Activated T-helper 1 cell treated with anti-CD3 and anti-CD28 coated beads, Interleukin-2, amount 50 U/mL, for 16 hours (primary cell): ENCODE data around the gene KIF26B.
"Not testable (repeated sequence)": the region's sequence is repeated elsewhere in the genome, so short reads cannot be mapped to it uniquely, and the experiment has no call there.

Experiments used
- DNase-seq, 2 donors: peaks; one replicate each; pipeline ENCODE4 v3.0.0-alpha.2; 2020; ENCODE audit warnings: low read depth in 1 of 2, low spot score in 1 of 2

The KIF26B gene

GRCh38 chr1:245345191-245345884 lies 190.6 kb downstream of the KIF26B start:
- no peak for DNase-seq

GRCh38 chr1:245348626-245349025 lies 193.8 kb downstream of the KIF26B start:
- DNase-seq: no peak

- DNase-seq: no peak
These were observed 198.6 kb downstream of the KIF26B start for GRCh38 chr1:245353411-245353810.

- no peak for DNase-seq
These were observed 199.4 kb downstream of the KIF26B start for GRCh38 chr1:245353915-245354775.

- not testable (repeated sequence) for DNase-seq
These were observed 201.3 kb downstream of the KIF26B start for GRCh38 chr1:245355851-245356630.

- no peak for DNase-seq
These were observed 202.3 kb downstream of the KIF26B start for GRCh38 chr1:245356891-245357585.

- DNase-seq: not testable (repeated sequence)
These were observed 204.4 kb downstream of the KIF26B start for GRCh38 chr1:245359101-245359680.

- no peak for DNase-seq
These were observed 206.3 kb downstream of the KIF26B start for GRCh38 chr1:245361065-245361464.

- no peak for DNase-seq
These were observed 207.2 kb downstream of the KIF26B start for GRCh38 chr1:245361951-245362350.

GRCh38 chr1:245363461-245364200 lies 208.8 kb downstream of the KIF26B start:
- DNase-seq: no peak

- DNase-seq: no peak
These were observed 210.6 kb downstream of the KIF26B start for GRCh38 chr1:245365095-245366020.

GRCh38 chr1:245366886-245367285 lies 212.1 kb downstream of the KIF26B start:
- DNase-seq: no peak

GRCh38 chr1:245370175-245370825 lies 215.5 kb downstream of the KIF26B start:
- DNase-seq: no peak

- DNase-seq: no peak
These were observed 216.3 kb downstream of the KIF26B start for GRCh38 chr1:245370905-245371581.

- no peak for DNase-seq
These were observed 218.3 kb downstream of the KIF26B start for GRCh38 chr1:245373131-245373530.

GRCh38 chr1:245375789-245376460 lies 221.1 kb downstream of the KIF26B start:
- DNase-seq: no peak

- DNase-seq: no peak
These were observed 223.1 kb downstream of the KIF26B start for GRCh38 chr1:245377854-245378253.
